Mucosa of stomach (tissue), 1 donor: ENCODE data around the gene PLXNA2.

ENCODE experiments used
- H3K27me3 ChIP-seq: one replicate; pipeline ENCODE4 v1.7.0; 2013; ENCODE audit warnings: mild to moderate bottlenecking, low read length; ENCODE audit not compliant: control insufficient read depth, insufficient read depth
- H3K36me3 ChIP-seq: one replicate; pipeline ENCODE4 v1.7.0; 2013; ENCODE audit warnings: low read length; ENCODE audit not compliant: control insufficient read depth, insufficient read depth
- H3K4me1 ChIP-seq: one replicate; pipeline ENCODE4 v1.7.0; 2013; ENCODE audit warnings: mild to moderate bottlenecking, low read length; ENCODE audit not compliant: control insufficient read depth, insufficient read depth
- H3K4me3 ChIP-seq: one replicate; pipeline ENCODE4 v1.7.0; 2013; ENCODE audit warnings: low read length
- H3K9ac ChIP-seq: one replicate; pipeline ENCODE4 v1.7.0; 2013; ENCODE audit warnings: mild to moderate bottlenecking, low read length, moderate library complexity
- H3K9me3 ChIP-seq: one replicate; pipeline ENCODE4 v1.7.0; 2013; ENCODE audit warnings: mild to moderate bottlenecking, low read length, moderate library complexity; ENCODE audit not compliant: control insufficient read depth
- donor health status: Pancreatic carcinoma.

Gene PLXNA2

GRCh38 chr1:208045463-208046260 lies 198.5 kb downstream of the PLXNA2 start:
- H3K9me3 ChIP-seq, result no peaks in the 10 kb centered on the region
- no peak overlapping the region for H3K9ac ChIP-seq
- no peak overlapping the region for H3K4me3 ChIP-seq
- no peaks in the 10 kb centered on the region for H3K27me3 ChIP-seq
- peaks cover 19% of the 10 kb centered on the region for H3K36me3 ChIP-seq
- no peaks in the 10 kb centered on the region for H3K4me1 ChIP-seq

GRCh38 chr1:208044589-208045462 lies 199.4 kb downstream of the PLXNA2 start:
- Histone ChIP-seq H3K27me3 (no peaks in the 10 kb centered on the region), H3K4me3 (no peak overlapping the region), H3K4me1 (no peaks in the 10 kb centered on the region), H3K36me3 (peaks cover 19% of the 10 kb centered on the region), H3K9me3 (no peaks in the 10 kb centered on the region), H3K9ac (no peak overlapping the region)

GRCh38 chr1:208043691-208044181 lies 200.4 kb downstream of the PLXNA2 start:
- Histone ChIP-seq H3K27me3 (no peaks in the 10 kb centered on the region), H3K9ac (no peak overlapping the region), H3K4me1 (no peaks in the 10 kb centered on the region), H3K36me3 (peaks cover 14% of the 10 kb centered on the region), H3K4me3 (no peak overlapping the region), H3K9me3 (no peaks in the 10 kb centered on the region)

- peaks cover 22% of the 10 kb centered on the region for H3K36me3 ChIP-seq
- no peak overlapping the region for H3K4me3 ChIP-seq
- H3K9me3 ChIP-seq, result no peaks in the 10 kb centered on the region
- H3K9ac ChIP-seq, result no peak overlapping the region
- no peaks in the 10 kb centered on the region for H3K27me3 ChIP-seq
- H3K4me1 ChIP-seq, result no peaks in the 10 kb centered on the region
These were observed 201.3 kb downstream of the PLXNA2 start for GRCh38 chr1:208042868-208043267.

- no peaks in the 10 kb centered on the region for H3K27me3 ChIP-seq
- H3K4me3 ChIP-seq, result no peak overlapping the region
- peaks cover 22% of the 10 kb centered on the region for H3K36me3 ChIP-seq
- H3K9ac ChIP-seq, result no peak overlapping the region
- H3K4me1 ChIP-seq, result no peaks in the 10 kb centered on the region
- no peaks in the 10 kb centered on the region for H3K9me3 ChIP-seq
These were observed 202.1 kb downstream of the PLXNA2 start for GRCh38 chr1:208042041-208042615.

GRCh38 chr1:208041505-208041904 lies 202.7 kb downstream of the PLXNA2 start:
- no peak overlapping the region for H3K9ac ChIP-seq

GRCh38 chr1:208040821-208041297 lies 203.3 kb downstream of the PLXNA2 start:
- no peaks in the 10 kb centered on the region for H3K27me3 ChIP-seq
- no peak overlapping the region for H3K9ac ChIP-seq
- no peak overlapping the region for H3K4me3 ChIP-seq
- no peaks in the 10 kb centered on the region for H3K4me1 ChIP-seq
- H3K36me3 ChIP-seq, result peaks cover 22% of the 10 kb centered on the region
- no peaks in the 10 kb centered on the region for H3K9me3 ChIP-seq

More at GRCh38 chr1:208041505-208041904, 202.7 kb downstream of the PLXNA2 start:
- no peaks in the 10 kb centered on the region for H3K4me1 ChIP-seq
- no peak overlapping the region for H3K4me3 ChIP-seq
- H3K36me3 ChIP-seq, result peaks cover 22% of the 10 kb centered on the region
- no peaks in the 10 kb centered on the region for H3K27me3 ChIP-seq
- no peaks in the 10 kb centered on the region for H3K9me3 ChIP-seq

- no peaks in the 10 kb centered on the region for H3K27me3 ChIP-seq
- H3K36me3 ChIP-seq, result peaks cover 18% of the 10 kb centered on the region
- H3K9ac ChIP-seq, result no peak overlapping the region
- H3K9me3 ChIP-seq, result no peaks in the 10 kb centered on the region
- H3K4me3 ChIP-seq, result no peak overlapping the region
- no peaks in the 10 kb centered on the region for H3K4me1 ChIP-seq
These were observed 204.4 kb downstream of the PLXNA2 start for GRCh38 chr1:208039536-208040332.

- Histone ChIP-seq H3K4me1 (no peaks in the 10 kb centered on the region), H3K27me3 (no peaks in the 10 kb centered on the region), H3K36me3 (peaks cover 21% of the 10 kb centered on the region), H3K9ac (no peak overlapping the region), H3K4me3 (no peak overlapping the region), H3K9me3 (no peaks in the 10 kb centered on the region)
These were observed 205.9 kb downstream of the PLXNA2 start for GRCh38 chr1:208038303-208038702.

- no peak overlapping the region for H3K9ac ChIP-seq
- no peaks in the 10 kb centered on the region for H3K27me3 ChIP-seq
- no peaks in the 10 kb centered on the region for H3K4me1 ChIP-seq
- H3K4me3 ChIP-seq, result no peak overlapping the region
- H3K36me3 ChIP-seq, result peaks cover 25% of the 10 kb centered on the region
- no peaks in the 10 kb centered on the region for H3K9me3 ChIP-seq
These were observed 207.0 kb downstream of the PLXNA2 start for GRCh38 chr1:208036918-208037766.
